Measurements from ENCODE around the gene FADS2.

FADS2 gene

GRCh38 chr11:61887839-61888494, 59.9 kb downstream of the FADS2 start:
- DNase-seq (ENCODE audit: low read depth) = no peak

GRCh38 chr11:61888590-61888989, 60.5 kb downstream of the FADS2 start:
- no peak for DNase-seq (ENCODE audit: low read depth)

GRCh38 chr11:61889831-61890230, 61.7 kb downstream of the FADS2 start:
- no peak for DNase-seq (ENCODE audit: low read depth)

- no peak for DNase-seq (ENCODE audit: low read depth)
Observed at GRCh38 chr11:61890529-61891330, 62.6 kb downstream of the FADS2 start.

- DNase-seq (ENCODE audit: low read depth) = peak; percentile 42
Observed at GRCh38 chr11:61891331-61892084, 63.4 kb downstream of the FADS2 start, which contains the start of gene FADS3. Gene FADS3 (minus strand): TSS chr11:61891545. CDS start chr11:61891381, 164 bp downstream.

- no peak for DNase-seq (ENCODE audit: low read depth)
Observed at GRCh38 chr11:61892085-61892370, 63.9 kb downstream of the FADS2 start.

GRCh38 chr11:61893981-61894380, 65.9 kb downstream of the FADS2 start:
- DNase-seq (ENCODE audit: low read depth) = no peak

- no peak for DNase-seq (ENCODE audit: low read depth)
Observed at GRCh38 chr11:61895046-61895717, 67.1 kb downstream of the FADS2 start.

- no peak for DNase-seq (ENCODE audit: low read depth)
Observed at GRCh38 chr11:61895718-61896059, 67.6 kb downstream of the FADS2 start.

GRCh38 chr11:61896665-61897386, 68.7 kb downstream of the FADS2 start:
- no peak for DNase-seq (ENCODE audit: low read depth)

GRCh38 chr11:61897387-61898246, 69.5 kb downstream of the FADS2 start:
- DNase-seq (ENCODE audit: low read depth) = peak; percentile 63

GRCh38 chr11:61898247-61898582, 70.1 kb downstream of the FADS2 start:
- no peak for DNase-seq (ENCODE audit: low read depth)

- DNase-seq (ENCODE audit: low read depth) = peak; percentile 95
Observed at GRCh38 chr11:61899146-61899841, 71.2 kb downstream of the FADS2 start.

GRCh38 chr11:61900251-61900650, 72.2 kb downstream of the FADS2 start:
- no peak for DNase-seq (ENCODE audit: low read depth)

GRCh38 chr11:61901397-61901796, 73.3 kb downstream of the FADS2 start:
- no peak for DNase-seq (ENCODE audit: low read depth)

GRCh38 chr11:61902313-61902712, 74.2 kb downstream of the FADS2 start:
- no peak for DNase-seq (ENCODE audit: low read depth)

- no peak for DNase-seq (ENCODE audit: low read depth)
Observed at GRCh38 chr11:61903845-61904244, 75.7 kb downstream of the FADS2 start.

- no peak for DNase-seq (ENCODE audit: low read depth)
Observed at GRCh38 chr11:61904539-61905048, 76.5 kb downstream of the FADS2 start.

- no peak for DNase-seq (ENCODE audit: low read depth)
Observed at GRCh38 chr11:61905067-61905696, 77.1 kb downstream of the FADS2 start.

Data from activated gamma-delta T cell treated with anti-CD3 and anti-CD28 coated beads, Interleukin-2, amount 50 U/mL, for 16 hours (primary cell).